Endodermal cell (in vitro differentiated cells): ENCODE data around the gene DIRAS3. TPM values are rescaled to one million over a fixed set of nuclear protein-coding genes. Genes with fewer than 3 reads are reported as not detected.

Experiments used
- DNase-seq: peaks from one replicate; pipeline ENCODE4 v3.0.0-alpha.2; 2017
- H3K27ac ChIP-seq: 2 replicates; pipeline ENCODE4 v1.5.1; 2013; ENCODE audit warnings: mild to moderate bottlenecking, low read depth, low read length, moderate library complexity
- H3K27me3 ChIP-seq: 2 replicates; pipeline ENCODE4 v1.6.1; 2013; ENCODE audit warnings: mild to moderate bottlenecking, low read length, moderate library complexity; ENCODE audit not compliant: insufficient read depth, control insufficient read depth, poor library complexity, severe bottlenecking
- H3K36me3 ChIP-seq: 2 replicates; pipeline ENCODE4 v1.7.0; 2013; ENCODE audit warnings: mild to moderate bottlenecking, low read length, moderate library complexity; ENCODE audit not compliant: control insufficient read depth, insufficient read depth
- H3K4me1 ChIP-seq: one replicate; pipeline ENCODE4 v1.7.0; 2013; ENCODE audit warnings: low read length; ENCODE audit not compliant: control insufficient read depth, insufficient read depth
- H3K4me3 ChIP-seq: 2 replicates; pipeline ENCODE4 v1.5.1; 2013; ENCODE audit warnings: mild to moderate bottlenecking, low read length, moderate library complexity
- H3K9ac ChIP-seq: 2 replicates; pipeline ENCODE4 v1.6.1; 2013; ENCODE audit warnings: mild to moderate bottlenecking, low read length, moderate library complexity; ENCODE audit not compliant: poor library complexity, severe bottlenecking; ENCODE audit errors: extremely low read depth
- H3K9me3 ChIP-seq: 2 replicates; pipeline ENCODE4 v1.6.1; 2013; ENCODE audit warnings: mild to moderate bottlenecking, low read length, moderate library complexity; ENCODE audit not compliant: control insufficient read depth
- H3K27ac Mint-ChIP-seq: 2 replicates; pipeline ENCODE4 v1.8.0; 2020; ENCODE audit warnings: mixed read lengths
- H3K27me3 Mint-ChIP-seq: 2 replicates; pipeline ENCODE4 v1.8.0; 2021; ENCODE audit warnings: mild to moderate bottlenecking, mixed read lengths; ENCODE audit not compliant: insufficient read depth
- H3K36me3 Mint-ChIP-seq: 2 replicates; pipeline ENCODE4 v1.8.0; 2020; ENCODE audit warnings: low read depth, mixed read lengths
- H3K4me1 Mint-ChIP-seq: 2 replicates; pipeline ENCODE4 v1.8.0; 2020; ENCODE audit warnings: mixed read lengths
- H3K4me3 Mint-ChIP-seq: 2 replicates; pipeline ENCODE4 v1.8.0; 2020; ENCODE audit warnings: mild to moderate bottlenecking, moderate library complexity, mixed read lengths
- H3K9me3 Mint-ChIP-seq: 2 replicates; pipeline ENCODE4 v1.8.0; 2020; ENCODE audit warnings: mild to moderate bottlenecking, mixed read lengths
- WGBS, 2 experiments: methylation state at CpG; one replicate each; pipeline versions ENCODE4 v1.1.5 to v1.1.7; 2013; ENCODE audit warnings: missing lambda C conversion rate in 2 of 2, mixed read lengths in 1 of 2; ENCODE audit not compliant: insufficient coverage in 1 of 2, insufficient read length in 1 of 2; 5-methylcytosine and 5-hydroxymethylcytosine counted together
- total RNA-seq, 2 donors: library from RNA; stranded (reverse); fragmentation: NEBNext Ultra II Directional in 1 of 2; extraction: Animal tissue kit (Norgen Biotek cat#: 25700) in 1 of 2; gene quantifications; 2 replicates in 1 of 2; 3 replicates in 1 of 2; pipeline ENCODE4 v1.2.1, GENCODE V29; 2021
- TF ChIP-seq, protein P1 (sequence below): fragments of 200-600 bp; sonication (generic); conservative IDR thresholded peaks from 2 replicates; pipeline ENCODE4 v1.5.0; 2021; ENCODE audit warnings: antibody characterized with exemption, mild to moderate bottlenecking

Gene DIRAS3
- total RNA-seq, 2 donors from 2014 or later = 0.35 to 0.84 TPM

- Histone ChIP-seq H3K36me3 (no peaks in the 10 kb centered on the region), H3K27ac (no peak overlapping the region), H3K27me3 (no peaks in the 10 kb centered on the region), H3K4me3 (no peak overlapping the region), H3K9ac (no peak overlapping the region), H3K4me1 (no peaks in the 10 kb centered on the region), H3K9me3 (peaks cover 17% of the 10 kb centered on the region)
- no peak for DNase-seq
- TF ChIP-seq, protein P1, sequence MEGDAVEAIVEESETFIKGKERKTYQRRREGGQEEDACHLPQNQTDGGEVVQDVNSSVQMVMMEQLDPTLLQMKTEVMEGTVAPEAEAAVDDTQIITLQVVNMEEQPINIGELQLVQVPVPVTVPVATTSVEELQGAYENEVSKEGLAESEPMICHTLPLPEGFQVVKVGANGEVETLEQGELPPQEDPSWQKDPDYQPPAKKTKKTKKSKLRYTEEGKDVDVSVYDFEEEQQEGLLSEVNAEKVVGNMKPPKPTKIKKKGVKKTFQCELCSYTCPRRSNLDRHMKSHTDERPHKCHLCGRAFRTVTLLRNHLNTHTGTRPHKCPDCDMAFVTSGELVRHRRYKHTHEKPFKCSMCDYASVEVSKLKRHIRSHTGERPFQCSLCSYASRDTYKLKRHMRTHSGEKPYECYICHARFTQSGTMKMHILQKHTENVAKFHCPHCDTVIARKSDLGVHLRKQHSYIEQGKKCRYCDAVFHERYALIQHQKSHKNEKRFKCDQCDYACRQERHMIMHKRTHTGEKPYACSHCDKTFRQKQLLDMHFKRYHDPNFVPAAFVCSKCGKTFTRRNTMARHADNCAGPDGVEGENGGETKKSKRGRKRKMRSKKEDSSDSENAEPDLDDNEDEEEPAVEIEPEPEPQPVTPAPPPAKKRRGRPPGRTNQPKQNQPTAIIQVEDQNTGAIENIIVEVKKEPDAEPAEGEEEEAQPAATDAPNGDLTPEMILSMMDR = no peak
- Mint-ChIP-seq H3K4me1 (no peaks in the 10 kb centered on the region), H3K27ac (no peak overlapping the region), H3K4me3 (no peak overlapping the region), H3K36me3 (no peaks in the 10 kb centered on the region), H3K27me3 (no peaks in the 10 kb centered on the region), H3K9me3 (peaks cover 23% of the 10 kb centered on the region)
- WGBS, 2 experiments = 94% methylated on average over 2 of the region's 2 CpGs; no CpG with 5 or more reads in 1 of the 2 experiments
These were observed 52.7 kb downstream of the DIRAS3 start for GRCh38 chr1:67997746-67998145.

Other genes with a start within 250 kb of the DIRAS3 start
- 1 to 10 TPM; 7.7 to 9.2 TPM for gene GNG12, start 217.2 kb downstream of the DIRAS3 start, total RNA-seq
- gene WLS, start 181.9 kb upstream of the DIRAS3 start, total RNA-seq = 100 to 1,000 TPM in 1 of 2 donors, 10 to 100 TPM in 1; 90.8 to 115 TPM